NOMO-1 (cell line): ENCODE results near the gene PDLIM4.

Source experiments
- DNase-seq, 2 experiments: peaks; one replicate each; lab custom pipeline; 2025; ENCODE audit not compliant: unreplicated experiment in 2 of 2; lab: John Stamatoyannopoulos, UW

Gene PDLIM4

DNA sequence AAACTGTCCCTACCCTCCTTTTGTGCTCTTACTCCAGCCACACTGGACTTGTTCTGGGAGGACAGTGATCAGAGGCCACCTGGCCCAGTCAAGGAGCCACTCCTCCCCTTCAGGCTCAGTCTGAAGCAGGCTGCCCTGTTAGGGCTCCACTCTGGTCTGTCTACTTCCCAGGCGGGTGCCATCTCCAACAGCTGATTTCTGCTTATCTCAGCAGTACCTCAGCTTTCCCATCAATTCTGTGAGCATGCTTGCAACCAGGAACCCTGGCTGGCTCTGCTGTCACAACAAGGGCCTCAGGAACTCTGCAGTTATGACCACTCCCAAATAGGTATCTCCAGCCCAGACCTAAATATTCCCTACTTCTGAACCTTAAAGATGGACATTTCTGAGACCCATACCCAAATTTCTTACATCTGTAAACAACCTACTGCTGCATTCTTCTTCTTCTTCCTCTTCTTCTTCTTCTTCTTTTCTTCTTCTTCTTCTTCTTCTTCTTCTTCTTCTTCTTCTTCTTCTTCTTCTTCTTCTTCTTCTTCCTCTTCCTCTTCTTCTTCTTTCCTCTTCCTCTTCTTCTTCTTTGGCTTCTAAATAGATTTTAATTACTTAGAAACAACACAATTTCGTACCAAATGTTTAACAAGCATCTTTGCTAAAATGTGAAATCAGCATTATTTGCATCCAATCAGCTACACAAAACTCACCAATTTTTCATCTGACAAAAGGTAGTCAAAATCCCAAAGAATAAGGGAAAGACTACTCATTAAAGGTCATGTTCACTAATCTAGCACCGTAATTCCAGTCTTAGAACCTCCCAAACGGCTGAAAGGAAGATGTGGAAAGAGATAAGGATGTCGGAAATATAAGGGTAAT, 23.1 kb downstream of the PDLIM4 start:
- no peak for DNase-seq

DNA sequence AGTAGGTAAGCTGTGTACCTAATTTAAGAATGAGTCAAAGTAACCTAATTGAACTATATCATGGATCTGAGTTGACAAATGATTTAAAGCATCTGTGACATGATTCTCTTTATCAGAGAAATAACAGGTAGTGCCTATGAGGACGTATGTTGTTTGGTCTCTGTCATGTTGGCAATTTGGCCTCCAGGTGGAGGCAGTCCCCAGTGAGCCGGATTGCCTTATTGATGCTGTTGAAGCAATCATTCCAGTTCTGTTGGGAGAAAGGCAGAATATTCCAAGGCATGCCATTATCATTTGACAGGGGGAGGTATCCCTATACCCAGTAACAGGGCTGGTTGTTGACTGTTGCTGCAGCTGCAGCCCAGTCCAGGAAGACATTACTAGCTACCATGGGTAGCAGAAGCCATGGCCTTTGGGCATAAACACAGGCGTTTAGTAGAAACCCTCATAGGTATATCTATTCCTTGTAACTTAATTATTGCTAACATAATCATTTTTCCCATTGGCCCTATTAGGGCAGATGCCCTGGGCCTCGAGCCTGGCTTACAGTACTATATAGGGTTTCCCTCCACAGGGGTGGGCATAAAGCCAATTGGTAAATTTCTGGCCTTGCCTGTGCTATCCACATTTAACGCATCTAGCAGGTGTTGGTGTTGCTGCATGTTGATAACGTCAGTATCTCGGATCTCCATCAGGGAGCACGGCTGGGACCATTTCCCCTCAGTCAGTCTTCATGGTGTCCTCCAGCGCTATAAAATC, 24.5 kb downstream of the PDLIM4 start:
- no peak for DNase-seq

- no peak for DNase-seq
Observed at GRCh38 chr5:132283423-132284043, 26.0 kb downstream of the PDLIM4 start.

- no peak for DNase-seq
Observed at GRCh38 chr5:132289097-132289496, 31.6 kb downstream of the PDLIM4 start.

DNA sequence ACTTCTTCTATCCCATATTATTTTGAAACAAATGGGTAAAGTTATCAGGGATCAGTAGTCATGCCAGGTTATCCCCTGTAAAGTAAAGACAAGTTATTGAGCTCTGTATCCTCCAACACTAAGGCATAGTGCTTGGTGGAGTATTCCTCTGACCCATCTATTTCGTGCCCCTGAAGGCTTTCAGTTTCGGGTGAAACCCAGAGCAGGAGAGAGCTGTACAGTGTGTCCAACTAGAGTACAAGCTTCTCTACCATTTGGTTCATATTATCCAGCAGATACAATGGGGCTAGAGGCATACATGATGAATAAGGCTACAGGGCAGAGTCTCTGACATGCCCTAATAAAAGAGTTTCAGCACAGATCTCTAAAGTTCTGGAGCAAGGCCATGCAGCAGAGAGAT, 33.5 kb downstream of the PDLIM4 start:
- DNase-seq: no peak

GRCh38 chr5:132293066-132293991, 35.8 kb downstream of the PDLIM4 start:
- peak; percentile 53 to 77 for DNase-seq

GRCh38 chr5:132293992-132294727, 36.7 kb downstream of the PDLIM4 start, which contains the start of gene SLC22A4:
TSS of gene SLC22A4 (plus strand) at chr5:132294394. CDS start at chr5:132294617, 223 bp downstream.
- DNase-seq: peak; percentile 87 to 96

DNA sequence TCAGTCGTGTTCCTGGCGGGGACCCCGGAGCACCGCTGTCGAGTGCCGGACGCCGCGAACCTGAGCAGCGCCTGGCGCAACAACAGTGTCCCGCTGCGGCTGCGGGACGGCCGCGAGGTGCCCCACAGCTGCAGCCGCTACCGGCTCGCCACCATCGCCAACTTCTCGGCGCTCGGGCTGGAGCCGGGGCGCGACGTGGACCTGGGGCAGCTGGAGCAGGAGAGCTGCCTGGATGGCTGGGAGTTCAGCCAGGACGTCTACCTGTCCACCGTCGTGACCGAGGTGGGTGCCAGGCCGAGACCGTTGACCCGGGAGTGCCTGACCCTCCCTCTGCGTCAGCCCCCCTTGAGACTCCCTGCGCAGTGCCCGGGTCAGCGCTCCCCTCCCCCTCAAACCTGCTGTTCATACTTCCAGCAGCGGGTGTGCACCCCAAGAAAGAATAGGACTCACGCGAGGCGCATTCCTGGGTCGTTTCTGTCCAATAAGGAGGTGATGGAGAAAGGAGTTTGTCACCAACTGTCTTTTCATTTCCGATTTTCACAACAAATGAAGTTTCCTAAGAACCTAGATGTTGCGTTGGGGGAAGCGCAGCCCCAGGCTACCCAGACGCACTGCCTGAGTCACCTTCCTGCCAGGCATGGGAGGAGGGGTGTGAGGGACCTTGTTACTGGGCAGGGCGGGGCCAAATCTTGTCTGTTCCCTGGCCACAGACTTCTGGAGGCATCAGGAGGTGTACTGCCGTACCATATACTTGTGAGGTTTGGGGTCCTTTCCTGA, 37.4 kb downstream of the PDLIM4 start:
- peak; percentile 98 to 99 for DNase-seq

DNA sequence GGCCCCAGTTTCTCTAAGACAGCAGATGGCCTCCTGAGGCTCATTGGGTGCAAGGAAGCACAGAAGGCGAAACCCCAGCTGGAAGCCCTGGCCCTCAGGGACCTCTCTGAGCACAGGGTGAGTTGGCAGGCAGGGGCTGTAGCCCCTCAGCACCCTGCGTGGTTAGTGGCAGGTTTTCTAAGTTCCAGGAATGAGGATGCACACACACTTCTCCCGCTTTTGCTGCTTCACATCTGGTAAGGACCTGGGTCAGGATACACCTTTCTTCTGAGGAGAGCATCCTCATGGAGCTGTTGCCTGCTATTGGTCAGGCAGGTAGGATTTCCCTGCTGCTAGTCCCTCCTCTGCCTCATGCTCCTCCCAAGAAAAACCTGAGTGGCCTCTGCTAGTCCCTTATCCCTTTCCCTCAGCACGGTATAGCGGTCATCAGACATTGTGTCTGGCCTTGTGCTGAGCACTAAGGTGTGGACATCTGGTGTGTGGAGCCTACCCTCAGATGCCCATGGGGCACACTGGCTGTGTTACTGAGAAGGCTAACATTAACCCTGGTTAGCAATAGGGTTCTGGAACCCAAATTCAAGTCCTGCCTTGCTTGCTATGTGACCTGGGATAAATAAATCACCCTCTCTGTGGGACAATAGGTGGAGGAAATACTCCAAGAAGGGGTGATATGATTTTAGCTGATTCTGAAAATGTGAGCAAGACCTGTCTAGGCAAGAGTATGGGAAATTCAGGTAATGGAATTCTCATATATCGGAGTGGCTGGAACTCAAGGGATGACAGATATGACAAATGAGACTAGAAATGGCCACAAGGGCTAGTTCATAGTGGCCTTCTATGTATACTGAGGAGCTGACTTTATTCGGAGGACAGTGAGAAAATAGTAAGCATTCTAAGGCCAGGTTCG, 38.3 kb downstream of the PDLIM4 start:
- DNase-seq: no peak

GRCh38 chr5:132296412-132297016, 39.0 kb downstream of the PDLIM4 start:
- peak in 1 of 2 experiments; percentile 32 for DNase-seq

DNA sequence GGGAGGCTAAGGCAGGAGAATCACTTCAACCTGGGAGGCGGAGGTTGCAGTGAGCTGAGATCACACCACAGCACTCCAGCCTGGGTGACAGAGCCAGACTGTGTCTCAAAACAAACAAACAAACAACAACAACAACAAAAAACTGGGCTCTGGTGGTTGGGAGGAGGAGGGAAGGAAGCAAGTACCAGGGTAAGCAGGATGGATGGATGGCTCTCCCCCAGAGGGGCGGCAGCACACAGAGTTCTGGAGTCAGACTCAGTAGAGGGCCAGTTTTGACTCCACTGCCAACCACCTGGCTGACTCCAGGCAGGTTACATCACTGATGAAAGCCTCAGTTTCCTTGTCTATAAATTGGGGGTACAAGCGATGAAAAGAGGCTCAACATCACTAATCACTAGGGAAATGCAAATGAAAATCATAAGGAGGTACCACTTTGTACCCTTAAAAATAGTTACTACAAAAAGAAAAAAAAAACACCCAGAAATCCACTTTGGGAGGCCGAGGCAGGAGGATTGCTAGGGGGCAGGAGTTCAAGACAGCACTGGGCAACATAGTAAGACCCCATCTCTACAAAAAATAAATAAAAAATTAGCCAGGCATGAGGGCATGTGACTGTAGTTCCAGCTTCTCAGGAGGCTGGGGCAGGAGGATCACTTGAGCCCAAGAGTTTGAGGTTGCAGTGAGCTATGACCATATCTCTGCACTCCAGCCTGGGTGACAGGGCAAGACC, 39.9 kb downstream of the PDLIM4 start:
- no peak for DNase-seq

DNA sequence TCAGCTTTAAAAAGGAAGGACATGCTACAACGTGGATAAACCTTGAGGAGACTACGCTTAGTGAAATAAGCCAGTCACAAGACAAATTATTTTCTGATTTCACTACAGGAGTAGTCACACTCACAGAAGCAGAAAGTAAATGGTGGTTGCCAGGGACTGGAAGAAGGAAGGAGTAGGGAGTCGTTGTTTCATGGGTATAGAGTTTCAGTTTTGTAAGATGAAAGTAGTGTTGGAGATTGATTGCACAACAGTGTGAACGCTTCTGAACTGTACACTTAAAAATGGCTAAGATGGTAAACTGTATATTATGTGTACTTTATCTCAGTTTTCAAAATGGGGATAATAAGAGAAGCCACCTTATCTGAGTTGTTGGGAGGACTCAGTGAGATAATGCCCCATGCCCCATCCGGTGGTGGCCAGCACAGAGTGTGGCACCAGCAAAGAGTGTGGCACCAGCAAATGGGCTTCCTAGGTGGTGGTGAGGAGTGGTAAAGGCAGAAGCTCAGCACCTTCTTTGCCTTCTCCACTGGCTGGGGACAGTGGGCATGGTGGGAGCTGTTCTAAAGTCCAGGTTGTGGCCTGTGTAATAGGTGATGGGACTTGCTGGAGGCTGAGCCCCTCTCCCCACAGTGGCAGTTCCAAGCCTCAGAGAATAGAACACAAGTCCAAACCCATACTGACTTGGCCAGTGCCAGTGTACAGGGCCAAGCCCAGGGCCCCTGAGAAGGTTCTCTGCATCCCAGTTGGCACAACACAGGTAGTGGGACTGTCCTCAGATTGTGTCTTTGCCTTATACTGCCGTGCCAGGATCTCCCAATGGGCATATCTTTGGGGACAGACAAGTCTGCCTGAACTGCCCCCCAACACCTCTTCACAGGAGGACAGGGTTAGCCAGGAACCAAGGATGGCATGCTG, 41.1 kb downstream of the PDLIM4 start:
- peak; percentile 46 to 80 for DNase-seq

DNA sequence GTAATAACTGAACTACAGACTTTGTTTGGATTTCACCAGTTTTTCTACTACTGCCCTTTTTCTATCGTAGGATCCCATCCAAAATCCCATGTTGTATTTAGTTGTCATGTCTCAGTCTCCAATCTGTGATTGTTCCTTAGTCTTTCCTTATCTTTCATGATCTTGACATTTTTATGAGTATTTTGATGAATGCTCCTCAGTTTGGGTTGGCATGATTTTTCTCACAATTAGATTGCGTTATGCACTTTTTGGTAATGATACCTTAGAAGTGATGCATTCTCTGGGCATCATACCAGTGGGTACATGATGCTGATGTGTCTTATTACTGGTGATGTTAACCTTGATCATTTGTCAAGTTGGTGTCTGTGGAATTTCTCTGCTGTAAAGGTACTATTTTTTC, 42.4 kb downstream of the PDLIM4 start:
- DNase-seq: no peak

GRCh38 chr5:132300577-132301343, 43.3 kb downstream of the PDLIM4 start:
- DNase-seq: no peak
